Vagina (tissue), 2 donors: Measurements from ENCODE around the gene NFYA.

Experiments used
- CTCF ChIP-seq, 3 experiments: fragments of 450-650 bp in 2 of 3; fragments of 200-600 bp in 1 of 3; sonication (generic) in 1 of 3; IDR thresholded peaks; one replicate each; pipeline ENCODE4 v1.5.1; 2017 to 2019; ENCODE audit warnings: antibody characterized with exemption in 3 of 3, mild to moderate bottlenecking in 2 of 3, moderate library complexity in 2 of 3
- POLR2AphosphoS5 ChIP-seq, 2 donors: sonication (generic); formaldehyde crosslinking; IDR thresholded peaks; one replicate each; pipeline ENCODE4 v1.9.0; 2017; ENCODE audit warnings: antibody characterized with exemption in 2 of 2, mild to moderate bottlenecking in 2 of 2, low read depth in 1 of 2; ENCODE audit not compliant: insufficient read depth in 1 of 2

- TF ChIP-seq POLR2AphosphoS5 (IDR thresholded peaks at IDR 0.05; ENCODE audit: insufficient read depth in 1 of 2, low read depth in 1 of 2) (no peak), CTCF (IDR thresholded peaks at IDR 0.05) (no peak)
These were observed 6.3 kb downstream of the NFYA start for GRCh38 chr6:41079080-41079479.
